Mesenchymal stem cell (in vitro differentiated cells and primary cell): ENCODE data around the gene ZNF341.
A peak's percentile ranks its signal among the peaks of the same experiment; 100 is the strongest.

ENCODE experiments used
- DNase-seq: peaks from one replicate; pipeline ENCODE4 v3.0.0-alpha.2; 2013
- H2AFZ ChIP-seq: one replicate; pipeline ENCODE4 v1.6.1; 2013; ENCODE audit warnings: low read depth, mild to moderate bottlenecking, control low read depth, inconsistent platforms, low read length, moderate library complexity
- H2AK5ac ChIP-seq: 2 replicates; pipeline ENCODE4 v1.6.1; 2013; ENCODE audit warnings: low read length, moderate library complexity, mild to moderate bottlenecking, inconsistent platforms; ENCODE audit not compliant: severe bottlenecking
- H2BK120ac ChIP-seq: one replicate; pipeline ENCODE4 v1.6.1; 2013; ENCODE audit warnings: low read depth, mild to moderate bottlenecking, inconsistent platforms, low read length, moderate library complexity
- H2BK12ac ChIP-seq, 2 experiments: one replicate each; pipeline ENCODE4 v1.6.1; 2013; ENCODE audit warnings: inconsistent platforms in 2 of 2, low read length in 2 of 2, mild to moderate bottlenecking in 2 of 2, moderate library complexity in 2 of 2, control low read depth in 1 of 2
- H2BK15ac ChIP-seq: one replicate; pipeline ENCODE4 v1.6.1; 2013; ENCODE audit warnings: mild to moderate bottlenecking, low read depth, inconsistent platforms; ENCODE audit not compliant: poor library complexity, severe bottlenecking
- H2BK5ac ChIP-seq: 2 replicates; pipeline ENCODE4 v1.6.1; 2013; ENCODE audit warnings: low read depth, mild to moderate bottlenecking, low read length, control low read depth, inconsistent platforms; ENCODE audit not compliant: poor library complexity, severe bottlenecking
- H3K14ac ChIP-seq, 2 experiments: one replicate each; pipeline ENCODE4 v1.6.1; 2013; ENCODE audit warnings: inconsistent platforms in 2 of 2, low read length in 2 of 2, control low read depth in 1 of 2, mild to moderate bottlenecking in 1 of 2, moderate library complexity in 1 of 2
- H3K18ac ChIP-seq, 2 experiments: one replicate each; pipeline ENCODE4 v1.6.1; 2013; ENCODE audit warnings: inconsistent platforms in 2 of 2, low read length in 2 of 2, control low read depth in 1 of 2, low read depth in 1 of 2, mild to moderate bottlenecking in 1 of 2
- H3K23ac ChIP-seq, 2 experiments: one replicate each; pipeline ENCODE4 v1.6.1; 2013; ENCODE audit warnings: inconsistent platforms in 2 of 2, low read length in 2 of 2, mild to moderate bottlenecking in 2 of 2, moderate library complexity in 2 of 2, control low read depth in 1 of 2
- H3K27ac ChIP-seq: 2 replicates; pipeline ENCODE4 v1.5.1; 2013; ENCODE audit warnings: mild to moderate bottlenecking, moderate library complexity, low read length, control low read depth, inconsistent platforms; ENCODE audit not compliant: poor library complexity, severe bottlenecking
- H3K27me3 ChIP-seq, 2 experiments: 2 replicates each; pipeline versions ENCODE4 v1.6.1 to v1.7.0; 2013; ENCODE audit warnings: low read length in 2 of 2, mild to moderate bottlenecking in 2 of 2, moderate library complexity in 2 of 2, control low read depth in 1 of 2, inconsistent platforms in 1 of 2; ENCODE audit not compliant: control insufficient read depth in 1 of 2, insufficient read depth in 1 of 2
- H3K36me3 ChIP-seq, 2 experiments: 2 replicates each; pipeline versions ENCODE4 v1.6.1 to v1.7.0; 2013; ENCODE audit warnings: low read length in 2 of 2, control low read depth in 1 of 2, inconsistent platforms in 1 of 2, low read depth in 1 of 2, mild to moderate bottlenecking in 1 of 2; ENCODE audit not compliant: insufficient read depth in 2 of 2, control insufficient read depth in 1 of 2
- H3K4ac ChIP-seq, 2 experiments: one replicate each; pipeline ENCODE4 v1.6.1; 2013; ENCODE audit warnings: inconsistent platforms in 2 of 2, low read length in 2 of 2, mild to moderate bottlenecking in 2 of 2, moderate library complexity in 2 of 2, control low read depth in 1 of 2, low read depth in 1 of 2
- H3K4me1 ChIP-seq: 2 replicates; pipeline ENCODE4 v1.6.1; 2013; ENCODE audit warnings: low read depth, low read length, control low read depth; ENCODE audit not compliant: control insufficient read depth, insufficient read depth
- H3K4me2 ChIP-seq: 2 replicates; pipeline ENCODE4 v1.6.1; 2013; ENCODE audit warnings: low read length, mild to moderate bottlenecking, inconsistent platforms; ENCODE audit not compliant: poor library complexity, severe bottlenecking
- H3K4me3 ChIP-seq, 2 experiments: 2 replicates each; pipeline versions ENCODE4 v1.5.1 to v1.7.0; 2013; ENCODE audit warnings: low read length in 2 of 2, mild to moderate bottlenecking in 2 of 2, control low read depth in 1 of 2, low read depth in 1 of 2; ENCODE audit not compliant: insufficient read depth in 1 of 2
- H3K79me1 ChIP-seq: replicated peaks from 2 replicates; pipeline ENCODE4 v1.6.1; 2013; ENCODE audit warnings: mild to moderate bottlenecking, control low read depth, low read length, inconsistent platforms; ENCODE audit not compliant: poor library complexity, severe bottlenecking
- H3K9ac ChIP-seq: 2 replicates; pipeline ENCODE4 v1.7.0; 2013; ENCODE audit warnings: mild to moderate bottlenecking, low read length, moderate library complexity
- H3K9me3 ChIP-seq: 2 replicates; pipeline ENCODE4 v1.7.0; 2013; ENCODE audit warnings: mild to moderate bottlenecking, low read length; ENCODE audit not compliant: control insufficient read depth
- H4K8ac ChIP-seq: one replicate; pipeline ENCODE4 v1.6.1; 2013; ENCODE audit warnings: inconsistent platforms, mild to moderate bottlenecking, low read length, moderate library complexity
- H4K91ac ChIP-seq: one replicate; pipeline ENCODE4 v1.6.1; 2013; ENCODE audit warnings: mild to moderate bottlenecking, low read length, inconsistent platforms
- WGBS: methylation state at CpG from one replicate; pipeline ENCODE4 v1.1.7; 2013; ENCODE audit warnings: mixed read lengths; 5-methylcytosine and 5-hydroxymethylcytosine counted together

Gene ZNF341

DNA sequence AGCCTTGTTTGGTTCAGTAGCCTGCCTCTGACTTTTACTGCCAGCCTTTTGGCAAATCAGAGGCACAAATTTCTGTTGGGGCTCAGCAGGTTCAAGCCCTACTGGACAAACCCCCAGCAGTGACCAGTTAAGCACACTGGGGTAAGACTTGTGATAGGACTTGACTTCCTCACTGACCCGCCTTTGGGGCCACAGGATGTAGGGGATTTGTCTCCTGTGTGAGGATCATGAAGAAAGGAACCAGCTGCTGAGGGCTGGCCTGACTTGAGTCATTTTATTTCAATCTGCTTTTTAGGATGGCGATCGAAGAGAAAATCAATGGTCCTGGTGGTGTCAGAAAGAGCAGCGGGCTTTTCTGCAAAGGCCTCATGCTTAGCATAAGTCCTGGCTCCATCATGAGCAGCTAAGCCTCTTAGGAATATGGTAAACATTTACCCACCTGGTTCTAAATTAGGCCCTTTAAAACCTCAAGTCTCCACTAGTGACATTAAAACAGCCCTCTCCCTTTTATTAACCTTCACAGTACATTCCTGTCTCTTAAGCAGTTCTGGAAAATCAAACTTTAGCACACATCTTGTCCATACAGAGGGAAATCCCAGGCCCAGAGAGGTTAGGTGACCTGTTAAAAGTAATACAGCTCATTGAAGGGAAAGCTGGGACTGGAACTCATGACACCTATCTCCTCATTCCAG, 96.0 kb downstream of the ZNF341 start:
- Histone ChIP-seq H3K27ac (no peak overlapping the region), H3K36me3 (peaks cover 5 to 12% of the 10 kb centered on the region in 2 experiments), H3K79me1 (peaks cover 25% of the 10 kb centered on the region), H3K14ac (no peak overlapping the region), H2BK12ac (no peak overlapping the region), H3K9ac (no peak overlapping the region), H3K23ac (no peak overlapping the region), H3K4ac (no peak overlapping the region), H3K9me3 (no peaks in the 10 kb centered on the region), H2AFZ (no peak overlapping the region), H4K91ac (no peak overlapping the region), H4K8ac (no peak overlapping the region), H3K27me3 (no peaks in the 10 kb centered on the region), H2BK15ac (no peak overlapping the region), H3K4me2 (no peak overlapping the region), H3K4me1 (peaks cover 23% of the 10 kb centered on the region), H2AK5ac (no peak overlapping the region), H2BK120ac (no peak overlapping the region), H3K4me3 (no peak overlapping the region), H3K18ac (no peak overlapping the region), H2BK5ac (no peak overlapping the region)
- WGBS, result 82% methylated on average over 4 of the region's 4 CpGs
- peak; percentile 45 for DNase-seq

DNA sequence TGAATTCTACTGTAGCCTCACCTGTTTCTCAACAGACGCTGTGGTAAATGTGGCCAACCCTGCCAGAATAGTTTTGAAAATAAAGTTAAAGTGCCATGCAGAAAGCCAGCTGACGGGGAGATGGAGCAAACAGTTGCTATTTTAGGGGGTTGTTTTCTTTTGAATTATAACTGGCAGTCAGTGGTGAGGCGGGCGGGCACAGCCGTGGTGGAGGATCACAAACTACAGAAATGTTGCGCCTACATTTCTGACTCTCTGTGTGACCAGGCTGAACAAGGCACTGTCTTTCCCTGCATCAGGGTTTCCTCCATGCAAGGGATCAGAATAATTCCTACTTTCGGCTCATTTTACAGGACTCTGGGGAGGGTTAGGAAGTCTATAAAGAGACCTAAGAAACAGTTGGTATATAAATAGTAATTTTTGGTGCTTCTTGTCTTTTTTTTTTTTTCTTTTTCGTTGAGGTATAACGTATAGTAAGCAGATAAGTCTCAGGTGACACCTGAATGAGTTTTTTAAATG, 96.6 kb downstream of the ZNF341 start:
- Histone ChIP-seq H3K9me3 (no peaks in the 10 kb centered on the region), H3K4me3 (peak overlapping the region in 1 of 2 experiments; percentile 3), H3K36me3 (peaks cover 4 to 10% of the 10 kb centered on the region in 2 experiments), H3K4ac (no peak overlapping the region), H3K23ac (no peak overlapping the region), H2BK15ac (no peak overlapping the region), H4K8ac (no peak overlapping the region), H3K4me1 (peaks cover 23% of the 10 kb centered on the region), H4K91ac (no peak overlapping the region), H2AFZ (no peak overlapping the region), H3K79me1 (peaks cover 25% of the 10 kb centered on the region), H3K4me2 (no peak overlapping the region), H3K14ac (no peak overlapping the region), H3K18ac (no peak overlapping the region), H3K9ac (no peak overlapping the region), H3K27ac (no peak overlapping the region), H2BK120ac (no peak overlapping the region), H3K27me3 (no peaks in the 10 kb centered on the region), H2AK5ac (no peak overlapping the region), H2BK12ac (no peak overlapping the region), H2BK5ac (no peak overlapping the region)
- DNase-seq, result no peak
- 89% methylated on average over 7 of the region's 9 CpGs for WGBS

DNA sequence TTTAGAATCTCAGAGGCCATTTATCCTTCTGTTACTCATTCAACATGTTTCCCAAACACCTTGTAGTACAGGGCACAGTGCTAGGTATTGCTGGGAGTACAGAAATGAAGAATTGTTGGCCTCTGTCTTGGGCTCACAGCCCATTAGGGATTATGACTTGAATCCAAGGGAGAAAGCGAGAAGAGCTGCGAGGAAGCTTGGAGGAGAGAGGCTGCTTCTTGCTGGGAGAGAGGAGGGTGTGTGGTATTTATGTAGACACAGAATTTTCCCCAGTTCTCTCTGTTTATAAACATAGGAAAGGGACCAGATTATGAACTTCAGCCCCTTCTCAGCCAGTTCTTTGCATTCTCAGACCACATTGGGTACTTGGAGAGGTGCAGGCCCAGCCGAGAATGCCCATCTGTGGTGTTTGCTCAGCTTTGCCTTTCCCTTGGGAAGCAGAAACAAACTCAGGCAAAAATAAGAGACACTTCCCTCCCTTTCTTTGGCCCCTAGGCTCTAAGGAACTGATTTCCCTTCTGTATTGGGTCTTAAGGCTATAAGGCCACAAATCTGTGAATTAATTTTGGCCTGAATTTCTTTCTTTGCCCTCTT, 97.3 kb downstream of the ZNF341 start:
- H2BK15ac ChIP-seq, result no peak overlapping the region
- H4K8ac ChIP-seq, result no peak overlapping the region
- no peak overlapping the region for H3K4me2 ChIP-seq
- no peak overlapping the region for H3K23ac ChIP-seq
- H2BK12ac ChIP-seq, result no peak overlapping the region
- H3K27me3 ChIP-seq, result no peaks in the 10 kb centered on the region
- peaks cover 25% of the 10 kb centered on the region for H3K79me1 ChIP-seq
- no peaks in the 10 kb centered on the region for H3K9me3 ChIP-seq
- H3K18ac ChIP-seq, result no peak overlapping the region
- peak overlapping the region in 1 of 2 experiments; percentile 3 for H3K4me3 ChIP-seq
- peaks cover 23% of the 10 kb centered on the region for H3K4me1 ChIP-seq
- WGBS, result 68% methylated on average over 2 of the region's 3 CpGs
- H2AK5ac ChIP-seq, result no peak overlapping the region
- H2BK120ac ChIP-seq, result no peak overlapping the region
- no peak overlapping the region for H3K27ac ChIP-seq
- no peak overlapping the region for H4K91ac ChIP-seq
- DNase-seq, result peak; percentile 56
- H3K14ac ChIP-seq, result no peak overlapping the region
- no peak overlapping the region for H3K4ac ChIP-seq
- peaks cover 0 to 6% of the 10 kb centered on the region in 2 experiments for H3K36me3 ChIP-seq
- no peak overlapping the region for H2AFZ ChIP-seq
- H3K9ac ChIP-seq, result peak overlapping the region; percentile 1
- H2BK5ac ChIP-seq, result no peak overlapping the region

DNA sequence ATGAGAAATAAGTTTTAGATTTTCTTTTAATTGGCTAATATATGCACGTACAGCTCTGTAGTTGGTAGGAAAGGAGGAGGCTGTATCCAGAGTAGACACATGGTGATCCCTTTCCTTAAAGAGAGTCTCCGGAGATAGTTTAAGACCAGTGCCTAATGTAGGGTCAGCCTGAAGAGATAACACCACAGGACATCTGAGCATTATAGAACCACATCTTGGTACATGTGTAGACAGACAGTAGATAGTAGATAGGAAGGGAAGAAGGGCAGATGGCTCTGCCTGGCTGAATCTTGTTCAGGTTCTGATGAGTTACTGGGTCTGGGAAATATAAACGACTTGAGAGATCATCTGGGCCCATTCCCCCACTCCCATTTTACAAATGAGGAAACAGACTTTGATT, 97.8 kb downstream of the ZNF341 start:
- 100% methylated on average over 2 of the region's 3 CpGs for WGBS

More for the DNA sequence above, 97.8 kb downstream of the ZNF341 start:
- Histone ChIP-seq H3K79me1 (peaks cover 25% of the 10 kb centered on the region), H3K27ac (no peak overlapping the region), H3K9me3 (no peaks in the 10 kb centered on the region), H4K8ac (no peak overlapping the region), H3K4me2 (no peak overlapping the region), H3K23ac (no peak overlapping the region), H2AFZ (no peak overlapping the region), H3K18ac (no peak overlapping the region), H2BK15ac (no peak overlapping the region), H2BK120ac (no peak overlapping the region), H3K36me3 (peaks cover 0 to 6% of the 10 kb centered on the region in 2 experiments), H3K27me3 (no peaks in the 10 kb centered on the region), H3K14ac (peak overlapping the region in 1 of 2 experiments; percentile 84), H2BK5ac (no peak overlapping the region), H4K91ac (peak overlapping the region; percentile 14), H3K4me3 (no peak overlapping the region), H3K4me1 (peaks cover 23% of the 10 kb centered on the region), H3K9ac (no peak overlapping the region), H3K4ac (no peak overlapping the region), H2AK5ac (no peak overlapping the region), H2BK12ac (peak overlapping the region; percentile 20 to 42)
- no peak for DNase-seq
